HL-60/S4 treated with retinoic acid at 250 ng/mL for 4 days and 3 days (cell line): ENCODE measurements around the gene AMD1.
"Not testable (repeated sequence)": the region's sequence is repeated elsewhere in the genome, so short reads cannot be mapped to it uniquely, and the experiment has no call there.

Experiments
- in situ Hi-C: fragments of 300-500 bp; cut with MboI; formaldehyde crosslinking; loops from 2 replicates; pipeline ENCODE4 v1.7.0; 2022; ENCODE audit warnings: low sequenced_read_pairs

Gene AMD1

GRCh38 chr6:110873981-110874879 lies at the start of gene AMD1:
TSS of gene AMD1 (plus strand) at chr6:110874785. CDS start at chr6:110875106, 321 bp downstream.
- in situ Hi-C loops = no loop called here

GRCh38 chr6:110826236-110827129 lies 48.1 kb upstream of the AMD1 start:
- in situ Hi-C loops = no loop called here

GRCh38 chr6:110828396-110828795 lies 46.2 kb upstream of the AMD1 start:
- in situ Hi-C loops = no loop called here

DNA sequence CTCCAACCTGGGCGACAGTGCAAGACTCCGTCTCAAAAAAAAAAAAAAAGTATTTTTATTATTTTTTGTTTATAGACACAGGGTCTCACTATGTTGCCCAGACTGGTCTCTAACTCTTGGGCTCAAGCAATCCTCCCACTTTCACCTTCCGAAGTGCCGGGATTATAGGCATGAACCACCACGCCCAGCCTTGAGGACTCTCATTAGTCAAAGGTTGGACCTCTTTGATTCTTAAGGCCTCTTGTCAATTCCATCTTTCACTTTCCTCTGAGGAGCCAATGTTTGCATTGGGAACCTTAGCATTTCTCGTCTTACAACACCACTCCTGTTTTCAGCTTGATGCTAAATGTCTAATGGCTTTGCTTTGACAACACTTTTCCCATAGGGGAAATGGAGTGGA lies 43.2 kb upstream of the AMD1 start:
- in situ Hi-C loops = no loop called here

DNA sequence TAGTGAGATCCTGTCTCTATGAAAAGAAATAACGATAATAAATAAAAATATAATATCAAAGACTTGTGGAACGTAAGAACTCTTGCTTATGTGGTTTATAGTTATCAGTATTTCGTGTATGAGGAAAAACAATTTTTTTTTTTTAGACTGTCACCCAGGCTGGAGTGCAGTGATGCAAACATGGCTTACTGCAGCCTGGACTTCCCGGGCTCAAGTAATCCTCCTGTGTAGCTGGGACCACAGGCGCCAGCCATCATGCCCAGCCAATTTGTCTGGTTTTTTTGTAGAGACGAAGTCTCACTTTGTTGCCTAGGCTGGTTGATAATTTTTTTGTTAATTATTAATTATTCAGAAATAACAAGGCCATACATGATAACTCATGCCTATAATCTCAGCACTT lies 40.8 kb upstream of the AMD1 start:
- in situ Hi-C loops = no loop called here

GRCh38 chr6:110835751-110836150 lies 38.8 kb upstream of the AMD1 start:
- in situ Hi-C loops = not testable (repeated sequence)

DNA sequence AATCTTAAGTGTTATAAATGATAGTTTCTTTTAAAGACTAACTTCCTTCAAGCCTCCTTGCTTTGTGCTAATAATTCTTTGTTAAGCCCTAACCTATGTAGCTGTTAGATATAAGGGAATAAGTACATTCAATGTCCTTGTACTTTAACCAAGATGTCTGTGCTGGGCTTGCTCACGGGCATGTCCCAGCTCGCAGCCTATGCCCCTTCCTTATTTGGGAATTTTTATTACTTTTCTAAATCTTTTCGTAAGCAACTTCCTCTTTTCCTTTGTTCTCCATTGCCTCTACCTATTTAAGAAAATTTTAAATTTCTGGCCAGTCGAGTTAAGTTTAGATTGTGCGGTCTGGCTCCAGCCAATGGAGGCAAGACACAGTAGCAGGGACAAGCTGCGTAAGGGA lies 33.3 kb upstream of the AMD1 start:
- in situ Hi-C loops = no loop called here

GRCh38 chr6:110849781-110850180 lies 24.8 kb upstream of the AMD1 start:
- in situ Hi-C loops = no loop called here

DNA sequence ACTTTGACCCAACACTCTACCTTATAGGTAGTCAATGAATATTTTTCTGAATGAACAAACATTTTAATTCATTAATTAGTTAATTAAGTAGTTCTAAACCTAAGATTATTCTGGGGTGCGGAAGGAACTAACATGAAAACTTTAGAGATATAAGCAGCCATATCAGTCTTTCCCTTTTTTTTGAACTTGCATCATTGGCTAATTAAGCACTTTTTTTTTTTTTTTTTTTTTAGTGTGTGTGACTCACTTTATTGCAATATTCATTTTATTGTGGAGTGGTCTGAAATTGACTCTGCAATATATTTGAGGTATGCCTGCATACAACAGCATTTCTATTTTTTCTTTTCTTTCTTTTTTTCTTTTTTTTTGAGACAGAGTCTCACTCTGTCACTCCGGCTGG lies 21.8 kb upstream of the AMD1 start:
- in situ Hi-C loops = no loop called here

DNA sequence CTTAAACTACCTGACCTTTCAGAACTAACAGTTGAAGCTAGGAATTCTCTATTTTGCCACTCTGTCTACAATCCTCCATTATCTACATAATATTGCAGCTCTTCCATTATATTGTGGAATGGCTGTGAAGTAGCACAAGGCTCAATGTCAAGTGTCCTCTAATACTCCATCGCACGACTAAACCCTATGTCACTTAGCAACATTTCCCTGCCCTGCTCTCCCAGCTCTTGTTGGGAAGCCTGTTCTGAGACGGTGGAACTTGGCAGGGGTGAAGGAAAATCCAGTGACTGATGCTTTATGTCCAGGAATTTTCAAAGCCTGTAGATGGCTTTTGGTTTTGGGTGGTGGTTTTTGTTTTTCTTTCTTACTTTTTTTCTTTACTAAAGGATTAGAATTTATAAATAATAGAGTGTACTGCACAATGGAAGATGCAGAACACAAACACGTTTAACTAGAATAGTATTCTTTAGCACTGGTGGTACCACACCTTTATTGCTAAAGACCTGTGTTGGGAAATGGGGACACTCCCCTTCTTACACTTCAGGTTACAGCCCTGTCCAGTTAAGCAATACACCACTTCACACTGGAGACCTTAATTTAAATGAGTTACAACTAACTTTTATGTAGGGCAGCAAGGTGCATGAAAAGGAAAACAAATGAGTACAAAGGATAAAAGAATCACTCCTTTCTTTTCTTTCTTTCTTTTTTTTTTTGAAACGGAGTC lies 20.7 kb upstream of the AMD1 start:
- in situ Hi-C loops = no loop called here

- in situ Hi-C loops = no loop called here
Observed at GRCh38 chr6:110856296-110856695, 18.3 kb upstream of the AMD1 start.

- in situ Hi-C loops = no loop called here
Observed at GRCh38 chr6:110858016-110858415, 16.6 kb upstream of the AMD1 start.

DNA sequence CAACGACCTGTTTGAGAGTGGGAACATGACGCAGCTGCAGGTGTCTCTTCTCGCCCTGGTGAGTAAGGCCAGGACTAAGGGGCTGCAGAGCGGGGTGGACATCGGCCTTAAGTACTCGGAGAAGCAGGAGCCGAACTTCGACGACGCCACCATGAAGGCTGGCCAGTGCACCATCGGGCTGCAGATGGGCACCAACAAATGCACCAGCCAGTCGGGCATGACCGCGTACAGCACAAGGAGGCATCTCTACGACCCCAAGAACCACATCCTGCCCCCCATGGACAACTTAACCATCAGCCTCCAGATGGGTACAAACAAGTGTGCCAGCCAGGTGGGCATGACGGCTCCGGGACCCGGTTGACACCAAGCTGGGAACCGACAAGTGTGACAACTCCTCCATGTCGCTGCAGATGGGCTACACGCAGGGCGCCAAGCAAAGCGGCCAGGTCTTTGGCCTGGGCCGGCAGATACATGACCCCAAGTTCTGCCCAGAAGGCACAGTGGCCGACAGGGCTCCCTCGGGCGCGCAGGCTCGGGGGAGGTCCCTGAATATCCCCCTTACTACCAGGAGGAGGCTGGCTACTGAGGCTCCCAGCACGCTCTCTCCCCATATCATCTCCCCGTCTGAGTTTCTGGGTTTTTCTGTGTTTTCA lies 15.9 kb upstream of the AMD1 start:
- in situ Hi-C loops = no loop called here

- in situ Hi-C loops = no loop called here
Observed at GRCh38 chr6:110859335-110859792, 15.2 kb upstream of the AMD1 start.

DNA sequence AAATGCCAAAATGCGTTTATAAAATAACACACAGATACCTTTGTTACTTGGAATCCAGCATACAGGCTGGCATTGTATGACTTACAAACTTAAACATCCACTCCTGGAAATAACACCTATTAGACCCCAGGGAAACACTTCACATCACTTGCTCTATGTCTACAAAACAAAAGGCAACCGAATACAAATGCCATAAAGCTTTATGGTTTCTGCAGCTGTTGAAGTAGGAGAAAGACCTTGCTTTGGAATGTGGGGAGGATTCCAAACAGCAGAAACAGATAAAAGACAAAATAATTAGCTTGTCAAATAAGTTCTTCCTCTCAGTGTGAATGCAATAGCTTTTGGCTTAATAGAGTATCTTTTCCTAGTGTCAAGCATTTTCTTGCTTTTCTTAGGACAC lies 9.8 kb upstream of the AMD1 start:
- in situ Hi-C loops = no loop called here

- in situ Hi-C loops = no loop called here
Observed at GRCh38 chr6:110874880-110875547, 429 bp downstream of the AMD1 start.

- in situ Hi-C loops = no loop called here
Observed at GRCh38 chr6:110875548-110876169, 1.1 kb downstream of the AMD1 start.

DNA sequence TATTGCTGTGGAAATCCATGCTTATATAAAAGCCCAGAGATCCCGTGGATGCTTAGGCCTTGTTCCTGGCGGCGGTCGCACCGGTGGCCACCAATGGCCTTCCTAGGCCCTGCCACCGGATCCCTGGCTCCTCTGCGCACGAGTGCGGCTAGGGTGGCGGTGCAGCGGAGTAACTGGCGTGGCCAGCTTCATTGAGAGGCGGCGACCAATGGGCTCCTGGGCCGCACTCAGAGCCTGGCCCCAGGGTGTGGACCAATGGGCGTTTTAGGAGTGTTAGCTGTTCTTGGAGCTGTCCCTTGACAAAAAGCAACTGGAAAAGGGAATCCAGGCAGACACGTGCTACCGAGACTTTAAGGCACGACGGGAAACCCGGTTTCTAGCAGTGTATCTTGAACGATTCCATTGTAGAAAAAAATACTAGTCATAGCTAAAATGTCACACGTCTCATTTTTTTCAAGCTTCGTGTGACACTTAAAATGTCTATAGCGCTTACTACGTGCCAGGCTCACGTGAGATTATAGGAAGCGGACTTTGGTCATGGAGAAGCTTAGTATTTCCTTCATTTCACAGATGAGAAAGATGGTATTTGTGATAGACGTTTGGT lies 1.7 kb downstream of the AMD1 start:
- in situ Hi-C loops = no loop called here
